HCT116 (cell line): ENCODE measurements around the gene TTC8.

ENCODE experiments used
- EZH2 ChIP-seq: fragments of 200-600 bp; sonication (generic); IDR thresholded peaks from 2 replicates; pipeline ENCODE4 v1.6.1; 2017; ENCODE audit warnings: antibody characterized with exemption, mixed run types
- MAX ChIP-seq: IDR thresholded peaks from 2 replicates; pipeline ENCODE4 v1.6.1; 2012
- POLR2A ChIP-seq: IDR thresholded peaks from 2 replicates; pipeline ENCODE4 v1.7.0; 2011; ENCODE audit warnings: borderline replicate concordance; ENCODE audit not compliant: insufficient read depth, insufficient read length; ENCODE audit errors: extremely low read depth
- POLR2AphosphoS5 ChIP-seq: IDR thresholded peaks from 2 replicates; pipeline ENCODE4 v1.6.1; 2011; ENCODE audit warnings: mild to moderate bottlenecking, low read depth, low read length, moderate library complexity
- RAD21 ChIP-seq: IDR thresholded peaks from 2 replicates; pipeline ENCODE4 v1.6.1; 2012; ENCODE audit warnings: low read depth, mild to moderate bottlenecking
- SIN3A ChIP-seq: IDR thresholded peaks from 2 replicates; pipeline ENCODE4 v1.6.1; 2012; ENCODE audit warnings: low read depth
- SP1 ChIP-seq: IDR thresholded peaks from 2 replicates; pipeline ENCODE4 v1.6.1; 2012; ENCODE audit warnings: low read depth
- SRF ChIP-seq: IDR thresholded peaks from 2 replicates; pipeline ENCODE4 v1.6.1; 2012; ENCODE audit warnings: low read depth
- YY1 ChIP-seq: IDR thresholded peaks from 2 replicates; pipeline ENCODE4 v1.6.1; 2011; ENCODE audit warnings: low read length, low read depth, moderate library complexity, mild to moderate bottlenecking; ENCODE audit not compliant: insufficient replicate concordance; ENCODE audit errors: extremely low read depth
- TF ChIP-seq, protein P1 (sequence below), 3 experiments: fragments of 200-600 bp in 1 of 3; sonication (generic) in 1 of 3; IDR thresholded peaks in 2 of 3; conservative IDR thresholded peaks in 1 of 3; 2 replicates each; pipeline ENCODE4 v1.5.1; 2012 to 2017; ENCODE audit warnings: low read depth in 2 of 3, low read length in 2 of 3, antibody characterized with exemption in 1 of 3, borderline replicate concordance in 1 of 3, control low read depth in 1 of 3, mild to moderate bottlenecking in 1 of 3, mixed read lengths in 1 of 3, mixed run types in 1 of 3, moderate library complexity in 1 of 3; ENCODE audit not compliant: insufficient read depth in 1 of 3
- TF ChIP-seq, protein P2 (sequence below): IDR thresholded peaks from 2 replicates; pipeline ENCODE4 v1.6.1; 2011; ENCODE audit warnings: mild to moderate bottlenecking, low read length, moderate library complexity; ENCODE audit not compliant: insufficient replicate concordance; ENCODE audit errors: extremely low read depth
- TF ChIP-seq, protein P3 (sequence below): IDR thresholded peaks from 2 replicates; pipeline ENCODE4 v1.6.1; 2012; ENCODE audit warnings: low read depth

DNA sequence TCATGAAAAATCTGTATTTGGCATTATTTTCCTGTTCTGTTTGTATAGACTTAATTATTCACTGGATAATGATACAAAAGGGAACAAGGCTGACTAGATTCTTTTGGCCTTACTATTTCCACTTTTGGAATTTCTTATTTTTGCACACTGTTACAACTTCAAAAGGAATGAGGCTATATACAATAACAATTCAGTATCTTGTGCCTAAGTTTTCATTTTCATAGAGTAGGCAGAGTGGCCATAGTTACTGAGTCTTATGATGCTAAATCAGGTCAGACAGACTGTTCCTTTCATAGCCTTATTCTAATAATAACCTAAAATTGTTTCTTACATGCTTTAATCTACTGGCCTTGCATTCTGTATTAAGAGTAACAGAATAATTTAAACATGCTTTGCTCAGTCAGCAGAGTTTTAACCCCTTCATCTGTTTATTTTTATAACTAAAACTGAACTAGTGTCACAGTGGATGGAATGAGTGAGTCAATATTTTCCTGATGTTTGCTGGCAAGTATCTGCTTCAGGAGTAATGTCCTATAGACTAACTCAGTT lies 10.5 kb downstream of the TTC8 start:
- TF ChIP-seq POLR2A (no peak), YY1 (no peak), SP1 (no peak), POLR2AphosphoS5 (no peak), MAX (no peak), RAD21 (no peak), SIN3A (no peak), SRF (no peak), EZH2 (no peak)
- TF ChIP-seq, protein P1, sequence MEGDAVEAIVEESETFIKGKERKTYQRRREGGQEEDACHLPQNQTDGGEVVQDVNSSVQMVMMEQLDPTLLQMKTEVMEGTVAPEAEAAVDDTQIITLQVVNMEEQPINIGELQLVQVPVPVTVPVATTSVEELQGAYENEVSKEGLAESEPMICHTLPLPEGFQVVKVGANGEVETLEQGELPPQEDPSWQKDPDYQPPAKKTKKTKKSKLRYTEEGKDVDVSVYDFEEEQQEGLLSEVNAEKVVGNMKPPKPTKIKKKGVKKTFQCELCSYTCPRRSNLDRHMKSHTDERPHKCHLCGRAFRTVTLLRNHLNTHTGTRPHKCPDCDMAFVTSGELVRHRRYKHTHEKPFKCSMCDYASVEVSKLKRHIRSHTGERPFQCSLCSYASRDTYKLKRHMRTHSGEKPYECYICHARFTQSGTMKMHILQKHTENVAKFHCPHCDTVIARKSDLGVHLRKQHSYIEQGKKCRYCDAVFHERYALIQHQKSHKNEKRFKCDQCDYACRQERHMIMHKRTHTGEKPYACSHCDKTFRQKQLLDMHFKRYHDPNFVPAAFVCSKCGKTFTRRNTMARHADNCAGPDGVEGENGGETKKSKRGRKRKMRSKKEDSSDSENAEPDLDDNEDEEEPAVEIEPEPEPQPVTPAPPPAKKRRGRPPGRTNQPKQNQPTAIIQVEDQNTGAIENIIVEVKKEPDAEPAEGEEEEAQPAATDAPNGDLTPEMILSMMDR (IDR thresholded peaks at IDR 0.05 in 2 of 3, conservative IDR thresholded peaks at IDR 0.05 in 1 of 3; ENCODE audit: borderline replicate concordance in 1 of 3, insufficient read depth in 1 of 3, low read depth in 2 of 3, low read length in 2 of 3) = no peak
- TF ChIP-seq, protein P2, sequence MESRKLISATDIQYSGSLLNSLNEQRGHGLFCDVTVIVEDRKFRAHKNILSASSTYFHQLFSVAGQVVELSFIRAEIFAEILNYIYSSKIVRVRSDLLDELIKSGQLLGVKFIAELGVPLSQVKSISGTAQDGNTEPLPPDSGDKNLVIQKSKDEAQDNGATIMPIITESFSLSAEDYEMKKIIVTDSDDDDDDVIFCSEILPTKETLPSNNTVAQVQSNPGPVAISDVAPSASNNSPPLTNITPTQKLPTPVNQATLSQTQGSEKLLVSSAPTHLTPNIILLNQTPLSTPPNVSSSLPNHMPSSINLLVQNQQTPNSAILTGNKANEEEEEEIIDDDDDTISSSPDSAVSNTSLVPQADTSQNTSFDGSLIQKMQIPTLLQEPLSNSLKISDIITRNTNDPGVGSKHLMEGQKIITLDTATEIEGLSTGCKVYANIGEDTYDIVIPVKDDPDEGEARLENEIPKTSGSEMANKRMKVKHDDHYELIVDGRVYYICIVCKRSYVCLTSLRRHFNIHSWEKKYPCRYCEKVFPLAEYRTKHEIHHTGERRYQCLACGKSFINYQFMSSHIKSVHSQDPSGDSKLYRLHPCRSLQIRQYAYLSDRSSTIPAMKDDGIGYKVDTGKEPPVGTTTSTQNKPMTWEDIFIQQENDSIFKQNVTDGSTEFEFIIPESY = no peak
- TF ChIP-seq, protein P3, sequence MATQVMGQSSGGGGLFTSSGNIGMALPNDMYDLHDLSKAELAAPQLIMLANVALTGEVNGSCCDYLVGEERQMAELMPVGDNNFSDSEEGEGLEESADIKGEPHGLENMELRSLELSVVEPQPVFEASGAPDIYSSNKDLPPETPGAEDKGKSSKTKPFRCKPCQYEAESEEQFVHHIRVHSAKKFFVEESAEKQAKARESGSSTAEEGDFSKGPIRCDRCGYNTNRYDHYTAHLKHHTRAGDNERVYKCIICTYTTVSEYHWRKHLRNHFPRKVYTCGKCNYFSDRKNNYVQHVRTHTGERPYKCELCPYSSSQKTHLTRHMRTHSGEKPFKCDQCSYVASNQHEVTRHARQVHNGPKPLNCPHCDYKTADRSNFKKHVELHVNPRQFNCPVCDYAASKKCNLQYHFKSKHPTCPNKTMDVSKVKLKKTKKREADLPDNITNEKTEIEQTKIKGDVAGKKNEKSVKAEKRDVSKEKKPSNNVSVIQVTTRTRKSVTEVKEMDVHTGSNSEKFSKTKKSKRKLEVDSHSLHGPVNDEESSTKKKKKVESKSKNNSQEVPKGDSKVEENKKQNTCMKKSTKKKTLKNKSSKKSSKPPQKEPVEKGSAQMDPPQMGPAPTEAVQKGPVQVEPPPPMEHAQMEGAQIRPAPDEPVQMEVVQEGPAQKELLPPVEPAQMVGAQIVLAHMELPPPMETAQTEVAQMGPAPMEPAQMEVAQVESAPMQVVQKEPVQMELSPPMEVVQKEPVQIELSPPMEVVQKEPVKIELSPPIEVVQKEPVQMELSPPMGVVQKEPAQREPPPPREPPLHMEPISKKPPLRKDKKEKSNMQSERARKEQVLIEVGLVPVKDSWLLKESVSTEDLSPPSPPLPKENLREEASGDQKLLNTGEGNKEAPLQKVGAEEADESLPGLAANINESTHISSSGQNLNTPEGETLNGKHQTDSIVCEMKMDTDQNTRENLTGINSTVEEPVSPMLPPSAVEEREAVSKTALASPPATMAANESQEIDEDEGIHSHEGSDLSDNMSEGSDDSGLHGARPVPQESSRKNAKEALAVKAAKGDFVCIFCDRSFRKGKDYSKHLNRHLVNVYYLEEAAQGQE = no peak
